K562 (cell line): Measurements from ENCODE around the gene ECM2. TPM values are rescaled to one million over a fixed set of nuclear protein-coding genes. Genes with fewer than 3 reads are reported as not detected.
A peak's percentile ranks its signal among the peaks of the same experiment; 100 is the strongest.

Experiments
- ATAC-seq: fragments of 200-7000 bp; cut with Tn5 transposase; 3 replicates; pipeline ENCODE4 v1.9.1; 2020; ENCODE audit warnings: moderate library complexity
- BruUV-seq: library from RNA; stranded (reverse); fragments of 400-500 nt; replicated peaks from 2 replicates; lab custom pipeline; 2021; lab: Mats Ljungman, UMichigan
- CTCF ChIA-PET: fragments of 300-600 bp; formaldehyde crosslinking; extraction: SDS; loops from one replicate; lab custom pipeline; 2021; ENCODE audit warnings: low intra/inter-chr PET ratio; lab: Yijun Ruan, JAX
- POLR2A ChIA-PET: fragments of 300-600, 350-650 bp; sonication (Branson Sonifier 250); formaldehyde crosslinking; extraction: SDS; loops from one replicate; lab custom pipeline; 2021; ENCODE audit warnings: antibody characterized with exemption, inconsistent platforms; lab: Yijun Ruan, JAX
- DNase-seq, 4 experiments: peaks; one replicate each; pipeline versions ENCODE4 v3.0.0 to v3.0.0-alpha.2; 2011 to 2018; ENCODE audit warnings: low spot score in 3 of 4, mixed read lengths in 3 of 4; ENCODE audit errors: extremely low read depth in 1 of 4
- FAIRE-seq: peaks from 2 replicates; lab custom pipeline; 2011; peaks lifted over from hg19 to GRCh38; lab: Jason Lieb, UNC
- H2AFZ ChIP-seq: 2 replicates; pipeline ENCODE4 v1.6.0; 2011; ENCODE audit warnings: low read depth, low read length, control low read depth, inconsistent platforms
- H3K27ac ChIP-seq: fragments of 200-600 bp; 3 replicates; pipeline ENCODE4 v1.8.0; 2011; ENCODE audit warnings: low read depth, mild to moderate bottlenecking, control low read depth, inconsistent platforms, low read length, moderate library complexity, mixed read lengths; ENCODE audit errors: extremely low read depth
- H3K27me3 ChIP-seq, 2 experiments: fragments of 300-600 bp in 1 of 2; 2 replicates in 1 of 2; 3 replicates in 1 of 2; pipeline versions ENCODE4 v1.6.0 to v1.8.0; 2011; ENCODE audit warnings: inconsistent platforms in 2 of 2, low read length in 2 of 2, mild to moderate bottlenecking in 1 of 2, mixed read lengths in 1 of 2, moderate library complexity in 1 of 2; ENCODE audit not compliant: control insufficient read depth in 2 of 2, insufficient read depth in 2 of 2
- H3K36me3 ChIP-seq: fragments of 300-600 bp; 3 replicates; pipeline ENCODE4 v1.8.0; 2011; ENCODE audit warnings: mild to moderate bottlenecking, low read length, inconsistent platforms; ENCODE audit not compliant: control insufficient read depth, insufficient read depth
- H3K4me1 ChIP-seq, 2 experiments: fragments of 200-600 bp in 1 of 2; replicated peaks in 1 of 2; 2 replicates in 1 of 2; 3 replicates in 1 of 2; pipeline versions ENCODE4 v1.5.1 to v1.8.0; 2011; ENCODE audit warnings: inconsistent platforms in 2 of 2, low read length in 2 of 2, mild to moderate bottlenecking in 1 of 2, mixed read lengths in 1 of 2, moderate library complexity in 1 of 2; ENCODE audit not compliant: control insufficient read depth in 2 of 2, insufficient read depth in 2 of 2
- H3K4me2 ChIP-seq: 2 replicates; pipeline ENCODE4 v1.6.1; 2011; ENCODE audit warnings: low read length, control low read depth, inconsistent platforms, mixed read lengths; ENCODE audit not compliant: insufficient read depth
- H3K4me3 ChIP-seq: fragments of 200-600 bp; sonication (generic), shearing (Covaris generic); 2 replicates; pipeline ENCODE4 v1.5.1; 2016; ENCODE audit warnings: control low read depth, inconsistent platforms
- H3K79me2 ChIP-seq: fragments of 200-600 bp; 3 replicates; pipeline ENCODE4 v1.8.0; 2011; ENCODE audit warnings: low read length, inconsistent platforms; ENCODE audit not compliant: control insufficient read depth, insufficient read depth
- H3K9ac ChIP-seq, 2 experiments: 2 replicates each; pipeline versions ENCODE4 v1.6.0 to v1.6.1; 2011; ENCODE audit warnings: low read depth in 2 of 2, low read length in 2 of 2, control low read depth in 1 of 2, inconsistent platforms in 1 of 2, mild to moderate bottlenecking in 1 of 2, mixed read lengths in 1 of 2; ENCODE audit not compliant: insufficient read depth in 1 of 2
- H3K9me1 ChIP-seq: one replicate; pipeline ENCODE4 v1.6.0; 2011; ENCODE audit warnings: inconsistent platforms, mild to moderate bottlenecking, low read length, moderate library complexity; ENCODE audit not compliant: control insufficient read depth, insufficient read depth
- H3K9me3 ChIP-seq: replicated peaks from 2 replicates; pipeline ENCODE4 v1.5.1; 2011; ENCODE audit warnings: low read depth, low read length, inconsistent platforms; ENCODE audit not compliant: control insufficient read depth, insufficient read depth
- H4K20me1 ChIP-seq: replicated peaks from 2 replicates; pipeline ENCODE4 v1.6.1; 2011; ENCODE audit warnings: low read length, inconsistent platforms, mixed read lengths; ENCODE audit not compliant: control insufficient read depth, insufficient read depth
- FOSL1 ChIP-seq: fragments of 200-800 bp; sonication (Bioruptor generic); conservative IDR thresholded peaks from 2 replicates; pipeline ENCODE4 v1.6.1; 2016; ENCODE audit warnings: missing genetic modification characterization, missing compliant biosample characterization
- HMGN3 ChIP-seq: IDR thresholded peaks from 2 replicates; pipeline ENCODE4 v1.6.1; 2011; ENCODE audit warnings: borderline replicate concordance, low read depth, mild to moderate bottlenecking, mixed read lengths, low read length; ENCODE audit not compliant: insufficient read length; ENCODE audit errors: extremely low read depth
- MECOM ChIP-seq: fragments of 250-450 bp; sonication (Bioruptor Pico); IDR thresholded peaks from 2 replicates; pipeline ENCODE4 v1.8.0; 2022; ENCODE audit warnings: inconsistent platforms
- NFIC ChIP-seq: fragments of 450-650 bp; IDR thresholded peaks from 2 replicates; pipeline ENCODE4 v1.6.1; 2017; ENCODE audit warnings: mild to moderate bottlenecking, inconsistent platforms
- NFYB ChIP-seq: IDR thresholded peaks from 2 replicates; pipeline ENCODE4 v1.6.1; 2011; ENCODE audit warnings: mild to moderate bottlenecking, moderate library complexity; ENCODE audit not compliant: insufficient read length; ENCODE audit errors: extremely low read depth
- TFAM ChIP-seq: fragments of 250-450 bp; sonication (Bioruptor Pico); conservative IDR thresholded peaks from 2 replicates; pipeline ENCODE4 v1.5.0; 2021; ENCODE audit warnings: mild to moderate bottlenecking, moderate library complexity
- ZNF354B ChIP-seq: fragments of 250-450 bp; sonication (Bioruptor Pico); IDR thresholded peaks from 2 replicates; pipeline ENCODE4 v1.4.0; 2020
- WGBS: fragments of 100-300 bp; shearing (Covaris generic); methylation state at CpG from one replicate; pipeline ENCODE4 v1.1.6; 2016; ENCODE audit warnings: low coverage, mixed read lengths; ENCODE audit not compliant: insufficient coverage; ENCODE audit errors: missing lambda C conversion rate; 5-methylcytosine and 5-hydroxymethylcytosine counted together
- in situ Hi-C: fragments of 300-500 bp; cut with MboI; formaldehyde crosslinking; loops from 4 replicates; pipeline ENCODE4 v1.15.0; 2018; ENCODE audit warnings: inconsistent platforms, mixed read lengths
- intact Hi-C: fragments of 100-400 bp; cut with micrococcal nuclease; formaldehyde crosslinking; loops from 2 replicates; pipeline ENCODE4 v1.14.2; 2022
- polyA plus RNA-seq, 8 experiments: library from polyadenylated mRNA; depleted of rRNA in 4 of 8; stranded (reverse) in 5 of 8; unstranded in 3 of 8; fragments of >200 nt; fragmentation: Nextera tagmentation in 2 of 8; fragmentation: Illumina TruSeq in 1 of 8; extraction: Ambion mirVana in 2 of 8; extraction: Trizol in 1 of 8; gene quantifications; 2 replicates each; pipeline versions ENCODE4 v1.2.1 to v1.2.3, GENCODE V29; 2011 to 2014; ENCODE audit warnings: inconsistent platforms in 1 of 8, missing spikeins in 1 of 8
- total RNA-seq, 7 experiments: library from RNA; depleted of rRNA in 6 of 7; stranded (reverse); fragments of >200 nt in 6 of 7; fragmentation: Illumina TruSeq in 2 of 7; extraction: Trizol in 2 of 7; gene quantifications; 2 replicates each; pipeline versions ENCODE4 v1.2.1 to v1.2.3, GENCODE V29; 2011 to 2021; ENCODE audit warnings: low replicate concordance in 1 of 7
- TF ChIP-seq, protein P1 (sequence below), 2 experiments: IDR thresholded peaks; 2 replicates each; pipeline ENCODE4 v1.6.1; 2012; ENCODE audit warnings: improper control_type of control experiment in 2 of 2, low read depth in 2 of 2, low read length in 2 of 2, borderline replicate concordance in 1 of 2
- TF ChIP-seq, protein P2 (sequence below): sonication (generic); formaldehyde crosslinking; IDR thresholded peaks from 2 replicates; pipeline ENCODE4 v1.8.0; 2022; ENCODE audit warnings: missing genetic modification reagents, mild to moderate bottlenecking, borderline replicate concordance
- TF ChIP-seq, protein P3 (sequence below): fragments of 450-650 bp; conservative IDR thresholded peaks from 2 replicates; pipeline ENCODE4 v1.6.1; 2016; ENCODE audit warnings: missing genetic modification characterization, low read depth, mild to moderate bottlenecking, control low read depth, missing compliant biosample characterization

Gene ECM2
- total and polyA plus RNA-seq, 9 of the 15 experiments (the other 6 are each of a cell fraction or from before 2014, with no cell fraction given): 0.03 to 0.07 TPM; not detected in 7

DNA sequence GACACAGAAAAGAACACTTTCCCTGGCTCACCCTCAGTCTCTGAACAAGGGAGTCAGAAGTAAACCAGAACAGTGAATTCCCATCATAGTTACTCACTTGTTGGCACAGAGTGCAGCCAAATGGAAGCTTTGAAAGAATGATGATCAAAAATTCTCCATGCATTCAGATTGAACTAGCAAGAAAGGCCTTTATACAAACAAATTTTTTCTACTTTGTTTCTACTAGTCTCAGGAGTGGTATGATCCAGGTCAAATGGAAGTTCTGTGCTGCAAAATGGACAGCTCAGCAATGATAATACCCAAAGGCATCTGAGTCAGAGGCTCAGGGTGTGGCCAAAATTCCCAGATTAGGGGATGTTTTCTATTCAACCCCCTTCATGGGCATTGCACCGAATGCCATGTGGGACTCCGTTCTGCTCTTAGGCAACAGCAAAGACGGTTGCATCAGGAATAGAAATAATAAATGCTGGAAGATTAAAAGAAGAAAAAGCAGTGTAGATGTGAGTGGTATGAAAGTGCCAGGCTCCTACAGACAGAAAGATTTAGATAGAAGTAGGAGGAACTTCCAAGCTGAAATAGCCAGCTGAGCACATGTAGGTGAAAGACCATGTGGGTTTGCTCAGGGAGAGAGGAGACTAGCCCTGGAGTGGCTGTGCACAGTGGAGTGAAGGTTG is 29.5 kb downstream of the ECM2 start:
- in situ Hi-C loops: no loop called here
- no peaks in the 10 kb centered on the region for H3K9me3 ChIP-seq
- no peaks in the 10 kb centered on the region for H3K36me3 ChIP-seq
- H3K4me2 ChIP-seq: no peak overlapping the region
- no peak for ATAC-seq
- no peaks in the 10 kb centered on the region for H4K20me1 ChIP-seq
- H3K79me2 ChIP-seq: no peaks in the 10 kb centered on the region
- no peak overlapping the region for H3K27ac ChIP-seq
- H3K9me1 ChIP-seq: no peaks in the 10 kb centered on the region
- H3K27me3 ChIP-seq: no peaks in the 10 kb centered on the region
- H3K4me3 ChIP-seq: no peak overlapping the region
- CTCF ChIA-PET: interaction anchor here (0.9 to 1.4 kb wide), 2 partner anchors 128 to 129 kb away, joined by 6 read pairs; no protein-coding TSS in a partner anchor
- H3K4me1 ChIP-seq: peaks cover 8 to 19% of the 10 kb centered on the region in 2 experiments
- no peak overlapping the region for H2AFZ ChIP-seq
- no peak overlapping the region for H3K9ac ChIP-seq
- no TSS peak for BruUV-seq
- no peak for DNase-seq
- intact Hi-C loops: no loop called here
- POLR2A ChIA-PET: interaction anchor here (1.2 kb wide), 1 partner anchor 12 kb away, joined by 4 read pairs; no protein-coding TSS in a partner anchor
- no peak for FAIRE-seq
- 68% methylated on average over 3 of the region's 3 CpGs for WGBS
- TF ChIP-seq ZNF354B (CRISPR knock-in tag) (no peak), HMGN3 (no peak), TFAM (CRISPR knock-in tag) (no peak), NFIC (no peak), MECOM (CRISPR knock-in tag) (no peak), FOSL1 (tag) (peak; percentile 40; the same call in 1 of the 2 replicates), NFYB (no peak)
- TF ChIP-seq, protein P1, sequence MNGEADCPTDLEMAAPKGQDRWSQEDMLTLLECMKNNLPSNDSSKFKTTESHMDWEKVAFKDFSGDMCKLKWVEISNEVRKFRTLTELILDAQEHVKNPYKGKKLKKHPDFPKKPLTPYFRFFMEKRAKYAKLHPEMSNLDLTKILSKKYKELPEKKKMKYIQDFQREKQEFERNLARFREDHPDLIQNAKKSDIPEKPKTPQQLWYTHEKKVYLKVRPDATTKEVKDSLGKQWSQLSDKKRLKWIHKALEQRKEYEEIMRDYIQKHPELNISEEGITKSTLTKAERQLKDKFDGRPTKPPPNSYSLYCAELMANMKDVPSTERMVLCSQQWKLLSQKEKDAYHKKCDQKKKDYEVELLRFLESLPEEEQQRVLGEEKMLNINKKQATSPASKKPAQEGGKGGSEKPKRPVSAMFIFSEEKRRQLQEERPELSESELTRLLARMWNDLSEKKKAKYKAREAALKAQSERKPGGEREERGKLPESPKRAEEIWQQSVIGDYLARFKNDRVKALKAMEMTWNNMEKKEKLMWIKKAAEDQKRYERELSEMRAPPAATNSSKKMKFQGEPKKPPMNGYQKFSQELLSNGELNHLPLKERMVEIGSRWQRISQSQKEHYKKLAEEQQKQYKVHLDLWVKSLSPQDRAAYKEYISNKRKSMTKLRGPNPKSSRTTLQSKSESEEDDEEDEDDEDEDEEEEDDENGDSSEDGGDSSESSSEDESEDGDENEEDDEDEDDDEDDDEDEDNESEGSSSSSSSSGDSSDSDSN (IDR thresholded peaks at IDR 0.05; ENCODE audit: borderline replicate concordance in 1 of 2, low read depth in 2 of 2, low read length in 2 of 2): no peak
- TF ChIP-seq, protein P2, sequence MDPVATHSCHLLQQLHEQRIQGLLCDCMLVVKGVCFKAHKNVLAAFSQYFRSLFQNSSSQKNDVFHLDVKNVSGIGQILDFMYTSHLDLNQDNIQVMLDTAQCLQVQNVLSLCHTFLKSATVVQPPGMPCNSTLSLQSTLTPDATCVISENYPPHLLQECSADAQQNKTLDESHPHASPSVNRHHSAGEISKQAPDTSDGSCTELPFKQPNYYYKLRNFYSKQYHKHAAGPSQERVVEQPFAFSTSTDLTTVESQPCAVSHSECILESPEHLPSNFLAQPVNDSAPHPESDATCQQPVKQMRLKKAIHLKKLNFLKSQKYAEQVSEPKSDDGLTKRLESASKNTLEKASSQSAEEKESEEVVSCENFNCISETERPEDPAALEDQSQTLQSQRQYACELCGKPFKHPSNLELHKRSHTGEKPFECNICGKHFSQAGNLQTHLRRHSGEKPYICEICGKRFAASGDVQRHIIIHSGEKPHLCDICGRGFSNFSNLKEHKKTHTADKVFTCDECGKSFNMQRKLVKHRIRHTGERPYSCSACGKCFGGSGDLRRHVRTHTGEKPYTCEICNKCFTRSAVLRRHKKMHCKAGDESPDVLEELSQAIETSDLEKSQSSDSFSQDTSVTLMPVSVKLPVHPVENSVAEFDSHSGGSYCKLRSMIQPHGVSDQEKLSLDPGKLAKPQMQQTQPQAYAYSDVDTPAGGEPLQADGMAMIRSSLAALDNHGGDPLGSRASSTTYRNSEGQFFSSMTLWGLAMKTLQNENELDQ (CRISPR knock-in tag): no peak
- TF ChIP-seq, protein P3, sequence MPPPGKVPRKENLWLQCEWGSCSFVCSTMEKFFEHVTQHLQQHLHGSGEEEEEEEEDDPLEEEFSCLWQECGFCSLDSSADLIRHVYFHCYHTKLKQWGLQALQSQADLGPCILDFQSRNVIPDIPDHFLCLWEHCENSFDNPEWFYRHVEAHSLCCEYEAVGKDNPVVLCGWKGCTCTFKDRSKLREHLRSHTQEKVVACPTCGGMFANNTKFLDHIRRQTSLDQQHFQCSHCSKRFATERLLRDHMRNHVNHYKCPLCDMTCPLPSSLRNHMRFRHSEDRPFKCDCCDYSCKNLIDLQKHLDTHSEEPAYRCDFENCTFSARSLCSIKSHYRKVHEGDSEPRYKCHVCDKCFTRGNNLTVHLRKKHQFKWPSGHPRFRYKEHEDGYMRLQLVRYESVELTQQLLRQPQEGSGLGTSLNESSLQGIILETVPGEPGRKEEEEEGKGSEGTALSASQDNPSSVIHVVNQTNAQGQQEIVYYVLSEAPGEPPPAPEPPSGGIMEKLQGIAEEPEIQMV (tag): no peak
